NCI-H2196 (cell line): ENCODE measurements around the gene KCNG4.

Source experiments
- DNase-seq: peaks from one replicate; lab custom pipeline; 2025; ENCODE audit not compliant: unreplicated experiment; lab: John Stamatoyannopoulos, UW

KCNG4 gene

GRCh38 chr16:84266451-84266850 is 26.6 kb upstream of the KCNG4 start:
- peak; percentile 25 for DNase-seq

GRCh38 chr16:84262939-84263338 is 23.1 kb upstream of the KCNG4 start:
- DNase-seq, result no peak

- DNase-seq, result no peak
Observed at GRCh38 chr16:84262031-84262430, 22.2 kb upstream of the KCNG4 start.

GRCh38 chr16:84260766-84261554 is 21.1 kb upstream of the KCNG4 start:
- no peak for DNase-seq

DNA sequence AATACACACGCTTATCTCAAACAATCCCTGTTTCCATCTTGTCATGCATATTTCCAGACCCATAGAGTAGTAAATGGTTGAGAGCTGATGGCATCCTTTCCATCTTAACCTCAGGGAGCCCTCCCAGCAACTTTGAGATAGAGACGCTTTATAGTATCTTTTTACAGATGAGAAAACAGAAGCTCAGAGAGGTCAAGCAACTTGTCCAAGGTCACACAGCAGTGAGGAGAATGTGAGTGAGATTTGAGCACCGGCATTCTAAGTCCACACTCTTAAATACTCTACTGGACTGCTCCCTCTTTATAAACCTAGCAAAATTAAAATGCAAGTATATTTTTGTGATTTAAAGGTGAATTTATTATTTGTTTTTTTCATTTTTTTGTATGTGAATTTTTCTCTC is 19.9 kb upstream of the KCNG4 start:
- no peak for DNase-seq

DNA sequence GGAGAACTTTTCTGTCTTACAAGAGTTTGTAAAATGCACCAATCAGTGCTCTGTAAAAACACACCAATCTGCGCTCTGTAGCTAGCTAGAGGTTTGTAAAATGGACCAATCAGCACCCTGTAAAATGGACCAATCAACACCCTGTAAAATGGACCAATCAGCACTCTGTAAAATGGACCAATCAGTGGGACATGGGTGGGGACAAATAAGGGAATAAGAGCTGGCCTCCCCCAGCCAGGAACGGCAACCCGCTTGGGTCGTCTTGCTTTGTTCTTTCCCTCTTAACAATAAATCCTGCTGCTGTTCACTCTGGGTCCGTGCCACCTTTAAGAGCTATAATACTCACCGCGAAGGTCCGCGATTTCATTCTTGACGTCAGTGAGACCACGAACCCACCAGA is 18.5 kb upstream of the KCNG4 start:
- no peak for DNase-seq

DNA sequence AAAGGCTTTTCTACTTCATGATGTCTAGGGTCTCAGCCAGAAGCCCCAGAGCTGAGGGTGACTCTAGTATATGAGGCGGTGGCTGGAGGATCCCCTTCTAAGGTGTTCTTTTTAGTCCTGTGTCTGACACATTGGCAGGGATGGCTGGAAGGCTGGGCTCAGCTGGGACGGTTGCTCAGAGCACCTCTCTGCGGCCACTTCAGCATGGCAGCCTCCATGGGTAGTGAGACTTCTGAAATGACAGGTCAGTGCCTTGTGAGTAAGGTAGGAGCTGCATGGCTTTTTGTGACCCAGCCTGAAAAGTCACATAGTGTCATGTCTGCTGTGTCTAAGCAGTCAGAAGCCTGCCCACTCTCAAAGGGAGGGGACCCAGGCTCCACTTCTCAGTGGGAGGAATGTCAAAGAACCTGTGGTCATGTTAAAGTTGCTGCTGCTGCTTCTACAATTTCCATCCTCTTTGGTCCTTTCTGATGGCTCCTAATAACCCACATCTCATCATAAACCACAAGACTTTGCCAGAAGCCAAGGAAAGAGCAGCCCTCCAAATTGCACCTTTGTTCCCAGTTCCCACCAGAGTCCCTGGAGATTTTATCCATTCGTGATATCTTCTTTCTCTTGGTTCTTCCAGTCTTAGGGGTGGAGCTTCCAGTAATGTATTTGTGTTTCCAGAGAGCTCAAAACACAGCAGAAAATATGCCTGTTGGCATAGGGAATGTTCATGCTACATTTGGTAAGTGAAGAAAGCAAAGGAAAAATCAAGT is 15.4 kb upstream of the KCNG4 start:
- no peak for DNase-seq

- no peak for DNase-seq
Observed at GRCh38 chr16:84254062-84254461, 14.2 kb upstream of the KCNG4 start.

DNA sequence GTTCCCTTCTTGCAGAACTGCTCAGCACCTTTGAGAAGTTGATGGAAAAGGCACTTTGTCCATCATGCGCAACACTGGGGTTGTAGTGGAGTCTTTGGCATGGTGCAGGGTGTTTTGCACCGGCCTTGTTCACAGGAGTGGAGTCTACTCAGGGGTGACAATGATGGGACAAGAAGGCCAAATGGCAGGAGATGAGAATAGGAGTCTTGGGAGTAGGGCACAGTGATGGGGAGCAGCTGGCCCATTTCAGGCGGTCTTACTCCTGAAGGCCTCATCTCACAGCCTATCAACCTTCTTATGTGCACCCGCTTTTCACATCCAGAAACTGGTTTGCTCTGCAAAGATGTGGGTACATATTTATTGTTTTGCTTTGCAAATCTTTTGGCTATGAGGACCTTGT is 13.4 kb upstream of the KCNG4 start:
- no peak for DNase-seq

DNA sequence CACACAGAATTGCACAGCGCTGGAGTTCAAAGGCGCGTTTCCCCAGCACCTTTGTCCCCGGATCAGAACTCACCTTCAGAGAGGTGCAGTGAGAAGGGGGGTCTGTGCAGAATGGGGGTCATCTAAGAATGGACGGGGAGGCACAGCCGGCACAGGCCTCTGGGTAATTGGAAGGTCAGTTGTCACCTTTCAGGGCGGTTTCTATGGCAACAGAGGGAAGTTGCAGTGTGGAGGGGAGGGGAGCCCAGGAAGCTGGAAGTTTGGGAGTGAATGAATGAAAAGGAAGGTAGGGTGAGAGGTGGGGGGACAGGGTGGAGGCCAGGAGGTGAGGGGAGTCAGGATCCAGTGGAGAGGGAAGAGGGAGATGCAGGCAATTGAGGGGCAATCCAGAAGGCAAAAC is 12.4 kb upstream of the KCNG4 start:
- DNase-seq, result no peak

GRCh38 chr16:84247844-84248243 is 8.0 kb upstream of the KCNG4 start:
- DNase-seq, result no peak

GRCh38 chr16:84247331-84247730 is 7.5 kb upstream of the KCNG4 start:
- DNase-seq, result no peak

- DNase-seq, result no peak
Observed at GRCh38 chr16:84246679-84247077, 6.9 kb upstream of the KCNG4 start.

GRCh38 chr16:84245956-84246678 is 6.3 kb upstream of the KCNG4 start:
- no peak for DNase-seq

GRCh38 chr16:84244728-84245127 is 4.9 kb upstream of the KCNG4 start:
- DNase-seq, result no peak

- DNase-seq, result no peak
Observed at GRCh38 chr16:84243732-84244131, 3.9 kb upstream of the KCNG4 start.

DNA sequence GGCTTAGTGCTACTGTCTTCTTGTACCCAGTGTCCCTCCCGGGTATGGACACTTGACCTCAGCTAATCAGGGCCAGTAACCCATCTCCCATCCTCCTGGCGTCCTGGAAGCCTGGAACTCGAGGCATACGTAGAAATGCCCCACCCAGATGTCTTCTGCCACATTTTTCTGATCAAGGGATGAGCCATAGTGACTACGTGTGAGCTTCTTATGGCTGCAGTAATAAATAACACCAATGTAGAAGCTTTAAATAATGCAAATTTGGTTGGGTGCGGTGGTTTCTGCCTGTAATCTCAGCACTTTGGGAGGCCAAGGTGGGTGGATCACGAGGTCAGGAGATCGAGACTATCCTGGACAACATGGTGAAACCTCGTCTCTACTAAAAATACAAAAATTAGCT is 3.0 kb upstream of the KCNG4 start:
- no peak for DNase-seq

DNA sequence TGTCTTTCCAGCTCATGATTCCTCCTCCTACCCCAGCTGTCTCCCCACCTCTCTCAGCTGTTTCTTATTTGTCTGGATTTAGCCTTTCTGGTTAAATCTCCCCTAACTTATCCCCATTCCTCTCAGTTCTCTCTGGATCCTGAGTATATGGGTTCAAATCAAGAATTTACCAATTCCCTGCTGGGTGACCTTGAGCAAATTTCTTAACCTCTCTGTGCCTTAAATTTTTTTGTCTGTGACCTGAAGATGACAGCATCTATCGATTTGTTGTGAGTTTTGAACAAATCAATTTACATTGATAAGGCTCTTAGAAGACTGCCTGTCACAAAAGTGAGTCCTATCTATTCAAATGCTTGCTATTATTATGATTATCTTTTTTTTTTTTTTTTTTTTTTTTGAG is 2.0 kb upstream of the KCNG4 start:
- no peak for DNase-seq

GRCh38 chr16:84240455-84240854 is 643 bp upstream of the KCNG4 start:
- no peak for DNase-seq

GRCh38 chr16:84239141-84239769 is 557 bp downstream of the KCNG4 start:
- DNase-seq, result no peak

GRCh38 chr16:84237994-84238750 is 1.6 kb downstream of the KCNG4 start:
- no peak for DNase-seq
